Fibroblast of gingiva (primary cell): ENCODE data around the gene POC1B.

Source experiments
- DNase-seq: peaks from one replicate; pipeline ENCODE4 v3.0.0-alpha.2; 2011; ENCODE audit warnings: low read depth

Gene POC1B

DNA sequence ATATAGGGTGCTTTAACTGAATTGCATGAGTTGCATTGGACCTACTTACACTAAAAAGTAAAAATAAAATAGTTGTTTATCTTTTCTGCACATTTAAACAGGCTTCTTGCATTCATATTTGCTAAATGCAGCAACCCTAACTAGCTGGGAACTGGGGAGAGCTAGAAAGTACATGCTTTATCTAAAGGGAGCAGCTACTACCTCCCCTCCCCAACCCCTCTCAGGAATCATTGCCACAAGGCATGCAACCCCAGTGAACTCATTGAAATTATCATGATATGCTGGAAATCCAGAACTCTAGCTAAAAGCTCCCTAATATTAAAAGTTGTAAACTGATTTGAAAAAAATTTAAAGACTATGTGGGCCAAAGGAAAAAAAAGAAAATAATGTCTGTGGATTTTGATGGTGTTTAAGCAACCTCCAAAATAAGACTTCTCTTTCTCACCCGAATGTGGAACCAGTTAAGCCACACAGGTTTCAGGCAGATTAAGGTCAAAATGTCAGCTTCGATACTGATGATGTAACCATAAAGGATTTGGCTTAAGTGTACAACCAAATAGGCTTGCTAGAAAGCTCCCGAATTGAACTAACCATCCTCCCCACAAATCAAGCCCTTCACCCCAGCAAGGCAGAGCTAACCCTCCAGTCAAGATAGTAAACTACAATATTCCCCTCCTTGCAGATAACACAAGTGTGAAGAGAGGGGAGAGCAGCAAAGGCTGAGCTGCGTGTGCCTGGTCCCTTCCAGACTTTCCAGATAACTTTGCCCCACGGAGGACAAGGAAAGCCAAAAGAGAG is 13.8 kb upstream of the POC1B start:
- DNase-seq = no peak

DNA sequence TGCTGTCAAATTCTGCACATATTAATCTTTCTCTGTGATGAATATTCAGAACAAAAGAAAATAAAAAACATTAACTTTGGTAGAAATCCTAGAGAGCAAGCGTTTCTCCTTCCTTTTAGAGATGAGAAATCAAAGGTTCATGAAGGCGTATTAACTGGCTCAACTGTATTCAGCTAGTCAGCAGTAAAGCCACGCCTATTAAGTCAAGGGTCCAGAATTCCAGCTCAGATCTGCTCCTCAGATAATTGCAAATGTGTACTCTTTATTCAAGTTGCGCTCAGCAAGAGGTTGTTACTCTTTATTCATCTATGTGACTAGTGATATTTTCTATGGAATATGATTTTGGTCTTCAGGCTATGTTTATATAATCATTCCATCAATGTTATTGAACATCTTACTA is 13.1 kb upstream of the POC1B start:
- DNase-seq = no peak

DNA sequence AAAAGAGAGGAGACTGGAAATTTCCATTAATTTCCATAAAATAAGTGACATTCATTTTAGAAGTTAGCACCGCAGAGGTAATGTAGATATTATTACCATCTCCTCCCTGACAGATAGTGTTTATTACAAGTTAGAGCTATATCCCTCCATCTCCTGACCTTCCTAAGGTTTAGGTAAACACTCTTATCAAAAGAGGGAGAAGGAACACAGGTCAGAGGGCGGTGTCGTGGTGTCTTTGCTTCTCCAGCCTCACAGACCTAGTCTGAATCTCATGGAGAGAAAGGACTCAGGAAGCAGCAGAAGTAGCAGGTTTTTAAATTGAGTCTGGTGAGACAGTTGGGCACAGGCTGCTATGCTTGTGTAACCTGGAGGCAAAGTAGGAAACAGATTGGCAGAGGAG is 11.5 kb upstream of the POC1B start:
- no peak for DNase-seq

DNA sequence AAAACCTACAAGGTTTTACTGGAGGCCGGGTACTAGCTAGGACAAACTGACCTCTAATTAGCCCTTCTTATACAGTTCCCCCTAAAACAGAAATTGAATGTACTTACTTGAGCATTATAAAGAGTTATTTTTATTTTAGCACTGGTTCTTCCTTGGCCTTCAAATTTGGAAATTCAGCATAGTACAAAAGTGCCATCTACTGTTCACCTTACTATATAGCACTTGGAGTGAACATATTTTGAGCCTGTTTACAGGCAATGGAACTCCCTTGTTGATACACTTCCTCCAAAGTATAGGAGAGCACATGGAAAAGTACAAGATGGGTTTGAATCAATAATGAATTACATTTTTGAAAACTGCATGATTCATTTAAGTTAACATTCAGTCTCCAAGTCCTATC is 3.9 kb upstream of the POC1B start:
- DNase-seq = peak; percentile 33

DNA sequence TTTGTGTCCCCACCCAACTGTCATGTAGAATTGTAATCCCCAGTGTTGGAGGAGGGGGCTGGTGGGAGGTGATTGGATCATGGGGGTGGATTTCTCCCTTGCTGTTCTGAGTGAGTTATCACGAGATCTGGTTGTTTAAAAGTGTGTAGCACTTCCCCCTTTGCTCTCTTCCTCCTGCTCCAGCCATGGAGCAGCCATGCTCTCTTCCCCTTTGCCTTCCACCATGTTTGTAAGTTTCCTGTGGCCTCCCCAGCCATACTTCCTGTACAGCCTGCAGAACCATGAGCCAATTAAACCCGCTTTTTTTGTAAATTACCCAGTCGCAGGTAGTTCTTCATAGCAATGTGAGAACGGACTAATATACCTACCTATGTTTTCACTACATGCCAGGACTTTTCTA is 2.6 kb upstream of the POC1B start:
- DNase-seq = no peak

DNA sequence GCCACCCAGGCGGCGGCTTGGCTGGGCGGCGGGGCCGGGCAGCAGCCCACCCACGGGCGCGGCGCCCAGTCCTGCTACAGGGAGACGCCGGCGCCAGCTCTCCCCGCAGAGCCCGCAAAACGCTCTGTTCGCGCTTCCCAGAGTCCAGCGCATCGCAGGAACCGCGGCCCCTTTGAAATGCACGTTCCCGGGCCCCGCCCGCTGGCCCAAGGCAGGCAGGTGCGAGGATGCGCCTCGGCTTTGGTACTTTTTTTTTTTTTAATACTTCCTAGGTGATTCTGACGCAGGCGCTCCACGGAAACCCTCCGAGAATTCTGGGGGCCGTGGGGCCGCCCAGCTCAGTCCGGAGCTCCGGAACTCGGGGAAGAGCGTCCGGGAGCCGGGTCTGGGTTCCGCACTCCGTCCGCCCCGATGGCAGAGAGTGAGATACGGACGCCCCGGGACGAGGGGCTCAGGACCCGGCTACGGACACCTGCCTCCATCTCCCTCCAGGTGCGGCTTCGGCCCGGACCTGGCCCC is 483 bp downstream of the POC1B start:
- peak; percentile 9 for DNase-seq

DNA sequence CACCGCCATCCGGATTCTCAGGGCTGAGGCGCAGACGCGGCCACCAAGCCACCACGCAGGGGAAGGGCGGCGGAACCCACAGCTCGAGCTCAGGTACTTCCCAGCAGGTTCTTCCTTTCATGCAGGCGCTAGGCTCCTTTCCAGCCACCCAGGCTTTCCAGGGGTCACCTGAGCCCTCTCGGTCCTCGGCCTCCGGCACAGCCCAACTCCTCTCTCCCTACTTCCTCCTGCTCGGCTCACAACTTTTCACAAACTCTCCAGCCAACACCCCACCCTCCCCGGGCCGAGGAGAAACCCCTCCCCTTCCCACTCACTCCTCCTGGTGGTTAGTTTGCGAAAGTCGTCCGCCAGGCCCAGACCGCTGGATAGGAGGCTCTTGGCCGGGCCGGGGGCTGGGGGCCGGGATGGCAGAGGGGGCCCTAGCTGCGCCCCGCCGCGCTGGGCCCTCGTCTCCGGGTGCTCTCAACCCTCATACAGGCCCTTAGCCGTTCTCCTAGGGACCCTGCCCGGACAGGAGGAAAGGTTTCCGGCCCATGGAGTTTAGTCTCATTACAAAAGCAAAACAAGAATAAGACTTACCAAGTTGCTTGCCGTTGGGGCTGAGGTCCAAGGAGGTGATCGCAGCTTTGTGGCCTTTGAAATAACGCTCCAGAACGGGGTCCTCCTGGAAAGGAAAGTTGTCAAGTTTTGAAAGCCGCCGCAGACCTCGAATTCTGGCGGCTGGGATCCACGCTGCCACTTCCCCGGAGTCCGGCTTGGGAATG is 1.1 kb downstream of the POC1B start, which contains the start of gene GALNT4:
TSS of gene GALNT4 (minus strand) at position 256 of the 764 bp plus-strand sequence. CDS start at position 9, 247 bp downstream.
- DNase-seq = peak; percentile 83

DNA sequence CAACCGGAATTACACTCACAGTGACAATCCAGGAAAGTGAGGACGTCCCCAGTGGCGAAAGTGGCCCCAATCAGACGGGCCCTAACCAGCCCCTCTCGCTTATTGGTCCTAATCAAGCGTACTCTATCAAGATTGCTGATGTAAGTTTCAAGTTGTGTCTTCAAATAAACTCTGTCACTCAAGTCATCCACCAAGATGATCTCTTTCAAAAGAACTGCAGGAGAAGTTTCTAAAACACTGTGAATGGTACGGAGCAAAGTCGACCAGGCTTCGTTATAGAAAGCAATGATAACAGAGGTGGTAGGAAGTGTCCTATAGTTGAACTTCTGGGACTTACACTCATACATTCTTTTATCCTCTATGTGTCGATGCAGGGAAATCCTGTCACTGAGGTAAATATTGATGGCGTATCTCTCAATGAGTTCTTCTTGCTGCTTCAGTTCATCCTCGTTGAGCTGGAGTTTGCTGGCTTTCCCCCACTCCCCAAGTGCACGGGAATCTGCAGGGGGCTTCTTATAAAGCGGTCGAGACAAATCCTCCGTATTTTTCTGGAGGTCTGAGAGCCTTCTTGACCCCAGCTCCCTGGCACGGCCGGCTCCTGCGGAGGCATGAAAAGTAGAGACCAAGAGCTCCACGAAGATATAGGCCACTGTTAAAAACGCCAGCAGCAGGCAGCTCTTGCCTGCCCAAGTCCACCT is 1.9 kb downstream of the POC1B start:
- no peak for DNase-seq

DNA sequence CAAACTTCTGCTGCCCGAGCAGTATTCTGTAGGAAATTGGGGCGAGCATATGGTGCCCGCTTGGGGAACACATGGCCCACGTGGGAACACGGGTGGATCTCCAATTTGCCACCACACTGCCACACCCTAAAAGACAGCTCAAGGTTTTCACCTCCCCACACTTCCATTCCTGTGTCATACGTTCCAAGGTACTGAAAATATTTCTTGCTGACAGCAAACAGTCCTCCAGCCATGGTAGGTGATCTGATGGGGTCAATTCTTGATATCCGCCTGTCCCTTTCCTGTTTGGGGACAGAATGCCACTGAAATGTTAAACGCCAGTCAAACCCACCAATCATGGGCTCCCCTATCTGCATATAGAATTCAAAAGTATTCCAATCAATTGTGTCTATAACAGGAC is 2.5 kb downstream of the POC1B start:
- DNase-seq = no peak

DNA sequence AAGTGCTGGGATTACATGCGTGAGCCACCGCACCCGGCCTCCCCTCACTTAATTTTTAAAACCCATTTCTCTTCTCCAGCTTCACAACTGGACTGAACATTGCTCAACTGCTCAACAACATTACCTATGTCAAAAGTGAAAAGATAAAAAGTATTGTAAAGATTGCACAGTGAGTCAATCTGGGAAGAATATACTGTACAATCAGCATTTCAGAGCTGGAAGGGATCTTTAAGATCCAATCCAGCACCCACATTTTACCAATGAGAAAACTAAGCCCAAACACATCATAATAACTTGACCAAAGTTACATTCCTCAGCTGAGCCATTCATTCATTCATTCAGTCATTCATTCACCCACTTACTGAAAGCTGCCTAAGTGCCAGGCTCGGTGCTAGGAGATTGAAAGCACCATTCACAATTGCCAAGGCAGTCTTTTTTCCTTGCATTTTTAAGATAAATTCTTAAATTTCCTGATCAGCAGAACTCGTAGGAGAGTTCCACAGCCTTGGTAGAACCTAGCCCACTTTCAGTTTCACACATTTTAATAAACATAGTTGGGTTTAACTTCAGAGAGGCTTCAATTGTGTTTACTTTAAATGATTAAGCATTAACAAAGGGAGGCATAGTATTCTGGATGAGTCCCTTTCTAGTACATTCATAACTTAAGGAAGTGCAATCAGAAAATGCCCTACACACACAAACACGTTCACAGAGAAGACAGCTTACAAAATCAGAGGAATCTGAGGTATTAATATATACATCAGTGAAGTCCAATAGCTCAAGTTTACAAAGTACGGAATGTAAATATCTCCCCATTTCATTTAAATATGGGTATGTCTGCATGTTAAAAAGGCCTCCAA is 4.3 kb downstream of the POC1B start:
- no peak for DNase-seq

DNA sequence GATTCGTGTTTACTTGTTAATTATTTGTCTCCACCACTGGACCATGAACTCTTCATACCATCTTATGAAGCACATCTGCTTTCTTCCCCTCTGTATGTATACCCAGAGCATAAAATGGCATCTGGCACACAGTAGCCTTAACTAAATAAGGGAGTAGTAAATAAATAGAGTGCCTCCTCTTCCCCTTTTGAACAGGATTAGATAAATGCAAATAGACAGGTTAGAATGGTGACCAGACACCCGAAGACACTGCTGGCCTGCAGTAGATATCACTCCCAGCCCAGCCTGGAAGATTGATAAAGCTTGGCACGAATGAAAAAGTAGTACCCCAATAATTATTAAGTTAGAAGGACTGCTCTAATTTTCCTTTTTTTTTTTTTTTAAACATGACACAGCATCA is 8.1 kb downstream of the POC1B start:
- no peak for DNase-seq

DNA sequence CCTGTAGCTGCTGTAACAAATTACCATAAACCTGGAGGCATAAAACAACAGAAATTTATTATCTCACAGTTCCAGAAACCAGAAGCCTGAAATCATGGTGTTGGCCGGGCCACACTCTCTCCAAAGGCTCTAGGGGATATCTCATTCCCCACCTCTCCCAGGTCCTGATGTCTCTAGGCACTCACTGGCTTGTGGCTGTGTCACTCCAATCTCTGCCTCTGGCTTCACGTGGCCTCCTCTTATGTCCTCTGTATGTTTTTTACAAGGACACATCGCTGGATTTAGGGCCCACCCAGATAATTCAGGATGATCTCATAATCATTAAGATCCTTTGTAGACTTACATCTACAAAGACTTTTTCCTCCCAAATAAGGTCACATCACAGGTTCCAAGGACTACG is 9.2 kb downstream of the POC1B start:
- no peak for DNase-seq

DNA sequence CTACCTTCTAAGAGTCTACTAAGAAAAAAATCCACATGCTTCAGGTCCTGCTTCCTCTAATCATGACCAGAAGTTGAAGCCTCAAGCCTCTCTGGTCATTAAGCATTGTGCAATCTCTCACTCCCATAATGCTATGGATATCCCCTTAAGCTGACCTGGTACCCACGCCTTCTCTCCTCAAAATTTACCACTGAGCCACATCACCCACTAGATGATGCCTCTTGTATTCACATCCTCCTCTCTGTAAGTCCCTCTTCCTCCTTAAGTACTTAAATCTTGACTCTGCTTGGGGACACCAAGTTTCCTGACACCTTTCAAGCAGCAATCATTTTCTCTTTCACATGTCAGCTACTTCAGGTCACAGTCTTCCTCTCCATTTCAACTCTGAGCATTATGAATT is 11.1 kb downstream of the POC1B start:
- DNase-seq = no peak

DNA sequence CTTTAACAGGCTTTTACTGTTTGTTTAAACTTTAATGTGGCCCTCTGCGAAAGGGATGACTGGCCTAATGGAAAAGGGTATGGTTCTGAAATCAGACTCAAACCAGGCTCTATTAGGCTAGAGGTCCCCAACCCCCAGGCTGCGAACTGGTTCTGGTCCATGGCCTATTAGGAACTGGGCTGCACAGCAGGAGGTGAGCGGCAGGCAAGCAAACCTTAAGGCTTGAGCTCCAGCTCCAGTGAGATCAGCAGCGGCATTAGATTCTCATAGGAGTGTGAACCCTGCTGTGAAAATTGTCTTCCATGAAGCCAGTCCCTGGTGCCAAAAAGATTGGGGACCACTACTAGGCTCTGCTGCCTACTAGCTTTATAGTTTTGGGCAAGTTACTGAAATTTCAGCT is 12.3 kb downstream of the POC1B start:
- no peak for DNase-seq

DNA sequence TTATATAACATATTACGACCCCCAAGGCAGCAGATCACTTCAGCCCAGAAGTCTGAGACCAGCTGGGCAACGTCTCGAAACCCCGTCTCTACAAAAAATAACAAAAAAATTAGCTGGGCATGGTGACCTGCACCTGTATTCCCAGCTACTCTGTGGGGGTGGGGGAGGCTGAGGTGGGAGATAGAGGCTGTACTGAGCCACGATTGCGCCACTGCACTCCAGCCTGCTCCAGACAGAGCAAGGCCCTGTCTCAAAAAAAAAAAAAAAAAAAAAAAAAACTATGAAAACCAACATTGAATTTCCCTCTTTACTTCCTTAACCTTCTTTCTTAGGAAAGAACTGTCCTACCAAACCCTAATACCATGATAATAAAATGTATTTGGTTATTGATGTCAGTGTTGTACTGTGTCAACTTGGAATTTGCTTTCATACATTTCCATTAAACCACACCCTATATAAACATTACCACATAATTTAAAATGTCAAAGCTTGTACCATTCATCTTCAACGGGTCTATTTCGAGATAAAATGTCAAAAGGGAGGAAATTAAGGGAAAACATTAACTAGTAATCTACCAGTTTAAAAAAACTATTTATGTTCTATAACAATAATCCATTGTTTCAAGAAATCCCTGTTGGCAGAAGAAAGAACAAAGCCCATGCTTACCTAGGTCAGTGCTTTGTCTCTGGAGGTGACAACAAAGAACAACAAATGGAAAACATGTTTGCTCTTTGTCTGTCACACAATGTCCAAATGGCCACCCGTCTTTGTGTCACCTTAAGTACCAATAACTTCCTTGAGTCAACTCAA is 18.6 kb downstream of the POC1B start:
- DNase-seq = no peak

DNA sequence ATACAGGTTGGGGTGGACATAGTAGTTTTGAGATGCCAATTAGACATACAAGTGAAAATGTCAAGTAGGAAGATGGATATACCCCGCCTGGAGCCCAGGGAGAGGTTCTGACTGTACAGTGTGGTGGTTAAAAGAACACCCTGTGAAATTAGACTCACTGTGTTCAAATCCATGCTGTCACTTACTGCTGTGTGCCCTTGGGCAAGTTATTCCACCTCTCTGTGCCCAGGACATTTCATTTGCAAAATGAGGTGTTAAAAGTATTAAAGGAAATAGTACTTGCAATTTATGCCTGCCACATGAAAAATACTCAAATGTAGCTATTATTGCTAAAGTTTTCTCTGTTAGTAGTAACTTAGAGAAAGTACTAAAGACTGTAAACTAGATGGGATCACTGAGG is 19.8 kb downstream of the POC1B start:
- no peak for DNase-seq

DNA sequence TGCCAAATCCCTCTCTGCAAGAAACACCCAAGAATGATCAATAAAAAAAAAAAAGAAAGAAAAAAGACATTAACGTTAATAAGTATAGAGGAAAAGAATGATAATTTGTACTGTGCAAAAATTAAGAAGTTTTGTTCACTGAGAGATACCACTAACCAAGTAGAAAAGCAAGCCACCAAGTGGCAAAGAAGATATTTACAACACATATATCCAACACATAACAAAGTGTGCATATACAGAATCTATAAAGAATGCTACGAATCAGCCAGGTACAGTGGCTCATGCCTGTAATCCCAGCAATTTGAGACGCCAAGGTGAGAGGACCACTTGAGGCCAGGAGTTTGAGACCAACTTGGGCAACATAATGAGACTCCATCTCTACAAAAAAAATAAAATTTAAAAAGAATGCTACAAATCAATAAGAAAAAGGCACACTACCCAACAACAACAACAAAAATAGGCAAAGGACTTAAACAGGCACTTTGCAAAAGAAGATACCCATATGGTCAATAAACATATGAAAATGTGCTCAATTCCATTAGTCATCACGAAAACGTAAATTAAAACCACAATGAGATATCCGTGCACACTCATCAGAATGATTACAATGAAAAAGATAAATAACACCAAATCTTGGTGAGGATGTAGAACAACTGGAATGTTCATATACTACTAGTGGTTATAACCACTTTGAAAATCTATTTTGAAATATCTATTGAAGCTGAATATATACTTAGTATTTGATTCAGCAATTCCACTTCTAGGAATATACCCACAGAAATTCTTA is 21.1 kb downstream of the POC1B start:
- no peak for DNase-seq

DNA sequence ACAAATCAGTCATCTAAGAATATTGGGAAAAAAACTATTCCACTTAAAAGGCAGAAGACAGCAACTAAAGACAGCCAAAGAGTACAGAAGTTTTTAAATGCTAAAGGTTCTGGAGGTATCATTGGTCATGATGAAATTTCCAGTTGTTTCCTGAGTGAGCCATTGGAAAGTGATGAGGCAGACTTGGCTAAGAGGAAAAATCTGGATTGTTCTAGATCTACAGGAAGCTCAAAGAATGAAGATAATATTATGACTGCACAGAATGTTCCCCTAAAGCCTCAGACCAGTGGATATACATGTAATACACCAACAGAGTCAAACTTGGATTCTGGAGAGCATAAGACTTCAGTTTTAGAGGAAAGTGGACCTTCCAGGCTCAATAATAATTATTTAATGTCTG is 24.1 kb downstream of the POC1B start:
- DNase-seq = no peak

DNA sequence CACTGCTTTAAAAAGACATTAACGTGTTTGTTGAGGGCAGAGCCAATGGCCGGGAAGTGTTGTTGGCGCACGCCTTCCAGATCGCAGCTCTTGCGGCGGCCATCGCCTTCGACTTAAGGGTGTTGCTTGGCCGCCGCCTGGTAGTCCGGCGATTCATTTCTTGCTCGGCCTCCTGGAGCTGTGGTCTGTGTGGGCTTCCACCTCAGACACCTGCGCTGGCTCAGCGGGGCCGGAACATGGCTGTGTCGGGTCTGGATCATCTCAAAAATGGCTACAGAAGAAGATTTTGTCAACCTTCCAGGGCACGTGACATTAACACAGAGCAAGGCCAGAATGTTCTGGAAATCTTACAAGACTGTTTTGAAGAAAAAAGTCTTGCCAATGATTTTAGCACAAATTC is 26.0 kb downstream of the POC1B start:
- no peak for DNase-seq

DNA sequence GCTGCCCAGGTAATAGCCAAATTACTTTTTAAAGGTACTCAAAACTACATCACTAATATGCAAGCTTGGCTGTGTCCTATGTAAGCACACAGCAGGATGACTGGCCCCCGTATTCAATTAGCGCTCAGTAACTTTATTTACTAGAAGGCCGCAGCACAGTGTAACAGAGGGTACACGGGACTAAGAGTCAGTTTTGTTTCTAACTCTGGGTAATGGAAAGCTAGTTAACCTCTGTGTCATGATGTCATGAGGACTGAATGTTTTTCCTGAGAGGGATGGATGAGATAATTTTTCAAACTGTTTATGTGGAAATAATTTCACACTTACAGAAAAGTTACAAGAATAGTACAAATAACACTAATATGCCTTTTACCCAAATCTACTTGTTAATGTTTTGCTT is 28.4 kb downstream of the POC1B start:
- DNase-seq = no peak
